GM19023 (cell line): ENCODE measurements around the gene ITSN1.

Source experiments
- ATAC-seq: cut with Tn5 transposase; IDR thresholded peaks from one replicate; pipeline ENCODE4 v1.9.1; 2021; ENCODE audit warnings: mild to moderate bottlenecking, moderate library complexity; ENCODE audit not compliant: unreplicated experiment

The ITSN1 gene

DNA sequence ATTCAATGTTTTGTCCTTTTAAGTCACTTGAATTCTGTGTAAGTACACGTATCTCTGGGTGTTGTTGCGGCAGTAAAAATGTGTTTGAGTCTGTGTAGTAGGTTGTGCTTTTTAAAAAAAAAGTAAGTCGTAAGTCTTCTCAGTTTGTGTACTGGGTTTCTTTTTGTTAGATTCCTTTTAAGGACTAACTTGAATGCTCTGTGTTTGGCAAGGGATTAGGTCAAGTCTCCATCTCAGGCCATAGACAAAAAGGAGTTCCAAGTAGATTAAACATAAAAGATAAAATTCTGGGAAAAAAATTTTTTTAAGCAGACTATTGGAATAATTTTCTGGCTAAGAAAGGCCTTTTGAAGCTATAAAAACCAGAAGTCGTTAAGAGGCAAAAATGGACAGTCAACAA lies 160.2 kb downstream of the ITSN1 start:
- ATAC-seq: no peak

DNA sequence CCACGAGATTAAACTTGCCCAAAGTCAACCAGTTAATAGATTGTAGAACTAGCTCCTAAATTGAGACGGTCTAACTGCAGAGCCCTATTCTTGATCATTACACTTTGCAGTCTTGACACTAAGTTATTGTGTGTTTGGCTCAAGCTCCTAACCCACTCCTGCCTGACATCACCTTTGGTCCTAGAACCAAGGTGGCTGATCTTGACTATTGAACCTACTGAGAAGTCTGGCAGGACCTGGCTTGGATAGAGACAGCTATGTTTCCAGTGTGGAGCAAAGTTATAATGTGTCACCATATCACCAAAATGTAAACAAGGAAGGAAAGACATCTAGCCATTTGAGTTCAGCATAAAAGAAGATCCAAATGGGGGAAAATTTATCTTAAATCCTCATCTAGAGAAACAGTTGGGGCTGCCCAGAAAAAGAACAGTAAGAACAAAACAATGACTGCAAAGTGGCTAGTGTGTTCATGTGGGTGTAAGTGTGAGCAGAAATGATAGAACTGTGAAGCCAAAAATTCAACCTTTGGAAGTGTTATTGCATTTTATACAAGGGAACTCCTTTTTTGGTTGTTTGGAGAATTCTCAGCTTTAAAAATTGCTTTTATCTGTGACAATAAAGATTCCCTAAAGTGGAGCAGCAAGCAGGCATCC lies 166.5 kb downstream of the ITSN1 start:
- no peak for ATAC-seq

DNA sequence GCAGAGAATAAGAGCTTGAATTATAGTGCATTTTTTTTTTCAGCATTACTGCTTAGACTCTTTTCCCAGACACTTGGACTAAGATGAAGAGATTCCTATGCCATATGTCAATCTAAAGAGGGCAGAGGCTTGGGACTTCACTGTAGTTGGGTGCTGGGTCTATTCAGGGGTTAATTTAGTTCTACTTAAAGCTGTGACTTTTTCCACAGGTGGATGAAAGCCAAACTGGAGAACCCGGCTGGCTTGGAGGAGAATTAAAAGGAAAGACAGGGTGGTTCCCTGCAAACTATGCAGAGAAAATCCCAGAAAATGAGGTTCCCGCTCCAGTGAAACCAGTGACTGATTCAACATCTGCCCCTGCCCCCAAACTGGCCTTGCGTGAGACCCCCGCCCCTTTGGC lies 168.5 kb downstream of the ITSN1 start:
- ATAC-seq: no peak

DNA sequence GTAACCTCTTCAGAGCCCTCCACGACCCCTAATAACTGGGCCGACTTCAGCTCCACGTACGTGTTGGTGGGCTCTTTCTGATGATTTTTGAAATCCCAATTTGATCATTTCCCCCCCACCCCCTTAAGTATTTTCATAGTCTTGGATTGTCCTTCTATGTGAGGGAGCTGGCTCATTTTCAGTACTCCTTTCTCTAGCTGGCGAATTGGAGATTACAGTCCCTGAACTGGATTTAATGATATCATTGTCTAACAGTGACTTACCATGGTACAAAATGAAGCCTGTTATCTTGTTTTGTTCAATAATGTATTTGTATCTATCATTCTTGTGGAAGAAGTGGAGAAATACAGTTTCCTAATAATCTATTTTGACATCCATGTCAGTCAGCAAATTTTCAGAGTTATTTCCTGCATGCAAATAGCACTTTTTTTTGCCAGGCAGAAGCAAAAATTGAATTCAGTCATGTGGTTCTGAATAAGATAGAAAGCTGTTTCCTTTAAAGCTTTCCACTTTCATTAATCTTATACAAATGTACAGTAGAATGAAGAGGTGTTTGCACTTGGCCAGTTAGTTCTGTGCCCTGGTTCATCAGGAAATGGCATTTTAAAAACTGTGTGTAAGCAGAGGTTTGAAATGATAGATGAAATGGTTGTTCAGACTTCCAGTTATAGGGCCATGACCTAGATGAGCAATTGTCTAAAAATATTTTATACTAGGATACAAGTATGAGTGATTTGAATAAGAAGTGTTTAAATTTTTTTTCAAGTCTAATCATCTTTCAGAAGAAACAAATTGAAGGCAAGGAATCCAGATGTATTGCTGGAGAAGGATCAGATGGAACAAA lies 169.1 kb downstream of the ITSN1 start:
- ATAC-seq: no peak

DNA sequence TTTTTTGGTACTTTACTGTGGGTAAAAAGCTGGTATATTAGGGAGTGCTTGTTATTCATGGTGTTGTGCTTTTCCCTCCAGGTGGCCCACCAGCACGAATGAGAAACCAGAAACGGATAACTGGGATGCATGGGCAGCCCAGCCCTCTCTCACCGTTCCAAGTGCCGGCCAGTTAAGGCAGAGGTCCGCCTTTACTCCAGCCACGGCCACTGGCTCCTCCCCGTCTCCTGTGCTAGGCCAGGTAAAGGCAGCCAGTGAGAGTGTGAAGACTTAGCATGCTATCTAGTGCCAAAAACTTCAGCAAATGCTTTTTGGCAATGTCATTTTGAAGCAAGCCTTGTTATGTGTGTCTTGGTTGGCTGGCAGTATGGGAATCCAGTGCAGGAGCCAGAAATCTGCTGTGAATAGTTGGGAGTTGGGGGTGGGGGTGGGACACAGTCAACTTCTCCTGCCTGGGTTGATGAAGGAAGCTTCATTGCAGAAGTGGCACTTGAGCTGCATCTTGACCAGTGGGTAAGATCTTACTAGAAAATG lies 171.6 kb downstream of the ITSN1 start:
- ATAC-seq: no peak

DNA sequence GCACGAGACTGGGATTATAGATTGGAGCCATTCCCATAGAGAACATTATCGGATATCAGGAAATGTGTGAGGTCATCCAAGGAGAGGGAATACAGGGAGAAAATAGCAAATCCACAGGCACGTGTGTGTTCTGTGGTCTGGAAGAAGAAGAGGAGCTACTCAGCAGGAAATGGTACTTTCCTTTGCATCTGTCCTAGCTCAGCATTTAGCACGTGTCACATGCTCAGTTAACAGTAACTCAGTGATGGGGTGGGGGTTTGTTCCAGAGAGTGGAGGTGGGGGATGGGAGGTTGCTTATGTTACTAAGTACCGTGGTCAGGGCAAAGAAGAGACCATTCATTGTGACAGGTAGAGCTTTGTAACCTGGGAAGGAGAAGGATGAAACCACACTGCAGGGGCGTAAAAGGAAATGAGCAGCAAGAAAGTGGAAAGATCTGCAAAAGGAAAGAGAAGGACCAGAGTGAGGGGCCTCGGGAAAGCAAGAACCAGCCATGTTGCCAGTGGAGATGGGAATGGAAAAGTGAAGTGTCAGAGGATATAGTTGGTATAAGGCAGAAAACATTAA lies 172.9 kb downstream of the ITSN1 start:
- no peak for ATAC-seq

DNA sequence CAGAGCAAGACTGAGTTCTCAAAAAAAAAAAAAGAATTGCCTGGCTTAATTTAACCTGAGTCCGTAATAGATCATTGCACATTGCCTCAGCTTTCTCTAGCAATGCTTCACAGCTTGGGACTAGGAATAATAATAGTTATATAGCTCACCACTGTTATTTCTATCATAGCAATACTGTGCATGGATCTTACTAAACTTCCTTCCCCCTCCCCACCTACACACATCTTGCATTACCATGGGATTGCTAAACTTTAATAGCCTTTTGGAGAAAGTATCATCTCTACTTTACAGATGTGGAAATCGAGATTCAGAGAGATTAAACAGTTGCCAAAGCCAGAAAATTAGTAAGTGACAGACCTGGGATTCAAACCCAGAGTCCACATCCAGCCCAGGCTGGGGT lies 173.9 kb downstream of the ITSN1 start:
- ATAC-seq: no peak

DNA sequence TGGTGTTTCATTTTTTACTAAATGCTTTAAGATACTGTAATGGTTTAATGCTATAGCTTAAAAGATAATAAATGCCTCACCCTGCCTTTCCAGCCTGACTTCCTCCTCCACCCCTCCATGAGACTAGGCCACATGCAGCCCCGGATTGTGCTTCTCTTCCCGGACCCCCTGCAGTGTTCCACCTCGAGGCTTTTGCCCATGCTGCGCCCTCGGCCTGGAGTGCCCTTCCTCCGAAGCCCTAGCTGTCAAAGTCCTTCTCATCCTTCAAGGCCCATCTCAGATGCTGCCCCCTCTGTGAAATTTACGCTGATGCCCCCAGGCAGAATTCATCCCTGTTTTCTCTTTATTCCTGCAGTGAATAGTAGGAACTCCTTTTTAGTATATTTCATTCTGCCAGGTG lies 174.8 kb downstream of the ITSN1 start:
- no peak for ATAC-seq

DNA sequence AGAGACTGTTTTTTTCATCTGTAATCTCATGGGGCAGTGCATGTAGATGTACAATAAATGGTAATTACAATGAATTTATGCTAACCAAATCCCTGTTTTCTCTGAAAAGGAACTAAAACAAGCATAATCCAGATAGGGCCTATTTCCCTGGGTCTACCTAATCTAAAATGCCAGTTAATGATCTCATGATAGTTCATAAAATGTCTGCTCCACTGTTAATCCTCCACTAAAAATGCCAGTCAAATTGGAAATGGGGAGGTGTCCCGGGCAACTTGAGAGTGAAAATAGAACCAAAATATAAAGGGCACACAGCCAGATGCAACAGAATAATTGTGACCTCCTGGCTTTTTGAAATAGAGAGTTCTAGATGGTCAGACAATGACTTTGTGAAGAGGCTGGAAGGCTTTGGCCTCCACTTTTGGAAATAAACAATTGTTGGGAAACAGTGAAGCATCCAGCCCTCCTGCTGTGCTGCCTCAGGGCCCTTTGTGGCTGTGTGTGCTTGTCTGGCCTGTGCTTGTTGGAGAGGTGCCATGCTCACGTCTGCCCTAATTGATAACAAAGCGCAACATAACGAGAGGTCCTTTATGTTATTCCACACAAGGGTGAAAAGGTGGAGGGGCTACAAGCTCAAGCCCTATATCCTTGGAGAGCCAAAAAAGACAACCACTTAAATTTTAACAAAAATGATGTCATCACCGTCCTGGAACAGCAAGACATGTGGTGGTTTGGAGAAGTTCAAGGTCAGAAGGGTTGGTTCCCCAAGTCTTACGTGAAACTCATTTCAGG lies 175.6 kb downstream of the ITSN1 start:
- ATAC-seq: no peak

DNA sequence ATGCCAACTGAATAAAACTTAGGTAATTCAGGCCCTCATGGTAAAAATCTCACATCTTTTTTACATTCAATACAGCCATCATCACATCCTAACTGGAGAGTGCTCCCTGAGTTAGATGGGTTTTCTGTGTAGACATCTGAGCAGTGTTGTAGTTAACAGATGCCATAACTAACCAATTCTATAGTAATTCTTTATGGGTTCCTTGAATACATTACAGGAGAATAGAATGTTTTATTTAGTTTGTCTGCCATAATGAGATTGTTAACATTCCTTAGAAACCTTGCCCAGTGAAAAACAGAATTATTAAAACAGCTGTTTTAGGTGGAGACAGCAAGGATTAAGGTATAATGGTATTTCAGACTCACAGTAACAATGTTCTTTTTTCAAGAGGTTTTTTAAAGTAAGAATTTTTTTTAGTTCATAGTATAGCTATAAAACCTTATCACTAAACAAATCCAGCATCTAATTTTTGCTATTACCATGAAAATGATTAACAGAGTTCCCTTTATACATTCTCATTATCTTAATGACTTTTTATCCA lies 178.0 kb downstream of the ITSN1 start:
- ATAC-seq: no peak

DNA sequence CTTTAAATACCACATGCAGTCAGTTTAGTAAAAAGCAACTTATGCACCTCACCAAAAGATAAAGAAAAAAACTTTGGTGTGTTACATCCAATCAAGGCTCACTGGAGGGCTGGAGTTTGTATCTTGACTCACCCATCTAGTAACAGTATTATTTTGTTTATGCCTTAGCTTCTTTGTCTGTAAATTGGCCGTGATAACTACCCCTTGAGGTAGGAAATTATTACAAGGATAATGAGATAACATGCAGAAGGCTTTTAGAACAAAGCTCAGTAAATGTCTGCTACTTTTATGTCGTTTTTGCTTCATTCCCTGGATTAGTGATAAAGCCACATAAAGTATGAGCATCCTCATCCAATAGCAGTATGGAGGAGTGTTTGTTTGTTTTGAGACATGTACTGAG lies 178.5 kb downstream of the ITSN1 start:
- no peak for ATAC-seq

DNA sequence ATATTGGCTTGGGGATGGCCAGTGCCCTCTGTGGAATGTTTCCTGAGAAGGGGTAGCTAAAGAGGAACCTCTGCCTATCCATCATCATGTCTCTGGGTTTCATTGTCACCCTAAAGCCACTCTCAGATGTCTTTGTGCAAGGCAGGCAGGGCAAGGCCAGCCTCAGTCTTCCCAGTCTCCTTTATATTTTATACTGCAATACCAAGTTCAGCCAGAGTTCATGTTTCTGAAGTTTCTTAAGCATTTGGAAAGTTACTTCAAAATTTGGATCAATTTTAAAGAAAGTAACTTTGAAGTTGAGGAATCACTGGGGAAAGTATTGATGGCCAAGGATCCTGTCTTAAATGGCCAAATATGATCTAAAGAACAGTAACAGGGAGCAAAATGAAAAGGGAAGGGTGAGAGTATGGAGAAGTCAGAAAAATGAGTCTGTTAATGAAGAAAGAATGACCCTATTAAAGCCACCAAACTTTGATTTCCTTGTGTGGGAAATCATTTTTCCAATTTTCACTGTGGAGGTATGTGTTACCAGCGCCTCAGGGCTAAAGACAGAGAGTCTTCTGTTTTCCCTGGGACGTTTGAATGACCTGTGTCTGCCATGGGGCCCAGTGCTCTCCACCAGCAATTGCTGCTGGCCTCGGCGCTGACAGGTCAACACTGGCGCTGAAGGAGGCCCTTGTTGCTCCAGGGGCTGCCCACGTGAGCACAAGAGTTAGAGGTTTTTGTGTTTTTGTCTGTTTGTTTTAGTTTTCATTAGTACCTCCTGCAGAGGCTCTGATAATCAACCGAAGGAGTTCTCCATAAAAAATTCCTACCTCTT lies 179.4 kb downstream of the ITSN1 start:
- ATAC-seq: no peak

DNA sequence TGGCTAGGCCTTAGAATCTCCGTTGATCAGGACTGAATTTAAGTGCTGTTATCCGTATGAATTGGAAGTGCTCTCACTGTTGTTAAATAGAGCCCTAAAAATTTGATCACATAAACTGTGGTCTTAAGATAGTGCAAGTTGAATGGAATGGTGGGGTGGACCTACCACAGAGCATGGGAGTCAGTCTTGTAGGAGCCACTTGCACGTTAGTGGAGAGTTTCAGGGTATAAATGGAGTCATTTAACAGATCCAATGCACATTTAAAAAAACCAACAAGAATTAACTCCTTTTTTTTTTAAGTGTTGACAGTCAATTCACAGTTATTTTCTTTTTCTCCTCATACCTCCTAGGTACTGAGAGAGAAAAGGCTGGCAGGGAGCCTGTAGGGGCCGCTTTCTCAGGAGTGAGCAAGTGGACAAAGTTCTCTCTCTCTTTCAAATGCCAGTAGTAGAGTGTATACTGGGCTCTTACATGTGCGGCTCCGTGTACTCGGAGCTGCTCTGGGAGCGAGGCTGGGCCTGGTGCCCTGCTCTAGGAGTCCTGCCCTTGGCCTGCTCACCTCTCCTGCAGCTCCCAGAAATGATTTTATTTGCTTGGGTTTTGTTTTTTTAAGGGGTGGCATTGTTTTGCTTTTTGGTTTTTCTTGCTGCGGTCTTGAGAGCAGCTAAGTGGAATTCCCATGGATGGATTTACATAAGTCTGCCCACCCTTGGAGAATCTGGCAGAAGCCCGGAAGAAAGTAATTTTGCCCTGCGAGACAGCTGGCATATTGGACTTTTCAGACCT lies 182.0 kb downstream of the ITSN1 start:
- no peak for ATAC-seq

DNA sequence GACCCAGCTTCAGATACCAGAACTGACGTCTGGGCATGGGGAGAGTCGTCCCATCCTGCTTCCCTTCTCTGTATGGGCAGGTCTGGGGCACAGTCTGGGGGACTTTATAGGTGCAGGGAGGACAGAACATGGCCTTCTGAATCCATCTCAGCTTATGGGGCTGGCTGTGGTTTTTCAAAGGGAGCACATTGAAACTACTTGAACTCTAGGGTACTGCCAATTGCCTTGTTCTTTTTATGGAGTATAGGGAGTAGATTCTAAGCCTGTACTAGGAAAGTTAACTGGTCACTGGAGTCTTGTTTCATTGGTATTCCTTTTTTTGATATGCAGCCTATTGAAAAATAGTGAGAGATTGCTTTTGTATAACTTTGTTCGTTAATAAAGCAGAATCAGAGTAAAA lies 183.1 kb downstream of the ITSN1 start:
- no peak for ATAC-seq

DNA sequence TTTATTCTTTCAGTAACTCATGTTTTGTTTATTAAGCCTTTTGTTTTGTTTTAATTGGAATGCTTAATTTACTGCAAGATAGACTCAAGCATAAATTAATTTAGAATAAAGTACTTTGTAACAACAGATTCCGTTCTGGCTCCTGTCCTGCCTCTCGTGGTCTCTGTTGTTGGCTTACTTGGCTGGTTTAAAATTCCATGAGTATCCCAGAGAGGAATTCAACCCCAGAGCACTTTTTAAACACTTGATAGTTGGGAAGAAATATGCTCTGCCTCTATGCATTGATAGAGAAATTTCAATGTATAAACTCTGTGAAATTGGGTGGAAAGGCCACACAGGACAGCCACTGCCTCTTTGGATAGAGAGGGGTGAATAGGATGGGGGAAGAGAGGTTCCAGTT lies 183.6 kb downstream of the ITSN1 start:
- ATAC-seq: no peak

DNA sequence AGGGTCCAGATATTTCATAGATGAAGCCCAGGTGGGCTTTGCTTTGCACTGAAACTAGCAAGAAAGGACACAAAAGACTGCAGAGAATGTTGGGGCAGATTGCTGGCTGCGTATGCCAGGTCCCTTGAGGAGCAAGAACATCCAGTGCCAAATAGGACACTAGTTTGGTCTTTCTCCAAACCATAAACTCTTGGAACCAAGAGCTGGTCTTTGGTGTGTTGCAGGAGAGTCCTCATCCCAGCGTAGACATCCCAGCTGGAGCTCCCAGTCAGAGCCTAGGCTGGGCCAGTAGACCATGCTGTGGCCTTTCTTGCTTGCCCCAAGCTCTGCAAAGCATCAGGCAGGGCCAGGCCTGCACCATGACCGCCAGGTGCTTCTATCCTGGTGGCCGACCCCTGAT lies 185.8 kb downstream of the ITSN1 start:
- ATAC-seq: no peak

DNA sequence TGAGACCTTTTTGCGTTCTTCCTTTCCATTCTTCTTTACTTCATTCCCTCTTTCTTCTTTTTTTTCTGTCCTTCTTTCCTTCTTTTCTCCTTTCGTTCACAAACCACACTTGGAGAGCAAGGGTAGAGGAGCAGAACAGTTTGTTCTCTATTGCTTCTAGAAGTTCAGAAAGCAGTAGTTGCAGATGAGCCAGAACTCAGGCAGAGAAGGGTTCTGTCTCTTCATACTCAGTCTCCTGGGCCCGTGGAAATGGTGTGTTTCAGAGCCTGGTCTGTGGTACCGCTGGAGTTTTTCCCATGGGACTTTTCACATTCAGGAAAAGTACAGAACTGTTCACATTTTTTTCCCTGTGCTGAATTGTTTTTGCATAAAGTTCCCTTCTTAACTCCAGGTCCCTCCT lies 186.3 kb downstream of the ITSN1 start:
- no peak for ATAC-seq

DNA sequence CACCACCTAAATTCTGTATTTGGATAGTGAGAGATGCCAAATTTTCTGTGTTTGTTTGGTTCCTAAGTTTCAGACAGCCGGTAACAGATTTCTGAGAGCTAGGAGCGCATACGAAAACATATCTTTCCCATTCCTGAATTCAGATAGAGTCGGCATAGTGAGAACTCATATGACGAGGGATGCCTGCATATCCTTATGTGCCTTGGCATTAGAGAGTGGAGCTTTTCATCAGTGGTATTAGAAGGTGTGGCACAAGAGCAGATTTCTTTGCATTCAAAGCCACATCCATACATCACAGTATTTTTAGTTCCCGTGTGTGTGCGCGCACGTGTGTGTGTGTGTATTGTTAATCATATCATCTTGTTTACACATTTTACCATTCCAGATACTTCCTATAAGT lies 187.5 kb downstream of the ITSN1 start:
- ATAC-seq: no peak

DNA sequence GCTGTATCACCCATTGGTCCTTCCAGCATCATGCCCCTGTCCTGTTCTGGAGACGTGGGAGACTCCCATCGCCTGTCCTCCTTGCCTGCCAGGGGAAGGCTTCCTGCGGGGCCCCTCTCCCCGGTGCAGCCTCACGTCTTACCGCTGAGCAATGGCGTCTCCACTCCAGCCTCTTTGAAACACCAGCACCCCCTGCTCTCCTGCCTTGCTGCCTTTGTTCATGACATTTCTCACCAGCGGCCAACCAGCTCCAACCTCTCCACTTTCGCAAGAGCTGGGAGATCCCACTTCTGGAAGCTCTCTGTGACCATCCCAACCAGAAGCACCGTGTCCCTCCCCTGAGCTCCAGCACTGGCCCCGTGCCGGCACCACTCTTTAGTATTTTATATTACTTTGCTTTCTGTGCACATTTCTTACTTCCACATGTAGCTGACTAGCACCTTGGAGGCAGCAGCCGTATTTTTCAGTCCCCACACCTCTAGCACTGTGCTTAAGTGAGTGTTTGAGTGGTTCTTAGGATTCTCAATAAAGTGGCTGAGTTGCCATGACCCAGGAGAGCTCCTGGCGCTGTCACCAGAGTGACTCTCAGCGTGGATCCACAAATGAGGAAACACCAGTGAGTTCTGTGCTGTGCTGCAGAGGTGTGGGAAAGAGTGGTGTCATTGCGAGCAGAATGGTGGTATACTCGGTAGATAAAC lies 189.8 kb downstream of the ITSN1 start:
- ATAC-seq: no peak
